T-cell (primary cell): ENCODE data around the gene COL13A1. TPM values are rescaled to one million over a fixed set of nuclear protein-coding genes. Genes with fewer than 3 reads are reported as not detected.

ENCODE experiments used
- ATAC-seq, 4 experiments: fragments of 200-7000 bp in 3 of 4; fragments of 150-1000 bp in 1 of 4; cut with Tn5 transposase; replicated peaks in 1 of 4; 1 replicate in 3 of 4; 2 replicates in 1 of 4; pipeline ENCODE4 v1.10.0; 2021; ENCODE audit warnings: moderate library complexity in 3 of 4, mild to moderate bottlenecking in 2 of 4, moderate number of reproducible peaks in 1 of 4
- CTCF ChIA-PET, 2 donors: fragments of 300-600 bp; sonication (Branson Sonifier 250); formaldehyde crosslinking; loops; one replicate each; lab custom pipeline; 2022; ENCODE audit warnings: antibody characterized with exemption in 2 of 2; lab: Charles Lee
- POLR2A ChIA-PET, 2 donors: fragments of 300-600 bp; sonication (Branson Sonifier 250); formaldehyde crosslinking; loops; one replicate each; lab custom pipeline; 2022; ENCODE audit warnings: antibody characterized with exemption in 2 of 2; lab: Charles Lee
- DNase-seq, 35 experiments: peaks; one replicate each; pipeline versions ENCODE4 v3.0.0 to v3.0.0-alpha.2; 2013 to 2023
- H3K27ac ChIP-seq: one replicate; pipeline ENCODE4 v1.5.1; 2013; ENCODE audit warnings: low read length
- H3K27me3 ChIP-seq, 2 experiments: replicated peaks in 1 of 2; 1 replicate in 1 of 2; 2 replicates in 1 of 2; pipeline versions ENCODE4 v1.6.1 to v1.7.0; 2013; ENCODE audit warnings: low read length in 1 of 2, mixed read lengths in 1 of 2; ENCODE audit not compliant: control insufficient read depth in 2 of 2, insufficient read depth in 2 of 2; ENCODE audit errors: extremely low read depth in 1 of 2
- H3K36me3 ChIP-seq, 2 donors: 1 replicate in 1 of 2; 2 replicates in 1 of 2; pipeline versions ENCODE4 v1.6.1 to v1.7.0; 2013; ENCODE audit warnings: low read length in 1 of 2; ENCODE audit not compliant: control insufficient read depth in 2 of 2, insufficient read depth in 1 of 2; ENCODE audit errors: extremely low read depth in 1 of 2
- H3K4me1 ChIP-seq, 2 experiments: 1 replicate in 1 of 2; 2 replicates in 1 of 2; pipeline versions ENCODE4 v1.6.1 to v1.7.0; 2013; ENCODE audit warnings: low read length in 2 of 2, mixed read lengths in 1 of 2; ENCODE audit not compliant: insufficient read depth in 2 of 2, control insufficient read depth in 1 of 2; ENCODE audit errors: extremely low read depth in 1 of 2
- H3K4me3 ChIP-seq, 2 donors: 1 replicate in 1 of 2; 2 replicates in 1 of 2; pipeline versions ENCODE4 v1.5.1 to v1.7.0; 2013; ENCODE audit warnings: mild to moderate bottlenecking in 2 of 2, low read length in 1 of 2, moderate library complexity in 1 of 2; ENCODE audit not compliant: control insufficient read depth in 1 of 2; ENCODE audit errors: extremely low read depth in 1 of 2
- H3K9me3 ChIP-seq: 2 replicates; pipeline ENCODE4 v1.7.0; 2013
- H3K27ac Mint-ChIP-seq, 2 donors: one replicate each; pipeline ENCODE4 v1.8.0; 2020 to 2021; ENCODE audit warnings: mild to moderate bottlenecking in 2 of 2, mixed read lengths in 2 of 2
- H3K27me3 Mint-ChIP-seq, 2 donors: one replicate each; pipeline ENCODE4 v1.8.0; 2021 to 2022; ENCODE audit warnings: mixed read lengths in 2 of 2
- H3K36me3 Mint-ChIP-seq: one replicate; pipeline ENCODE4 v1.8.0; 2021; ENCODE audit warnings: mixed read lengths
- H3K4me1 Mint-ChIP-seq, 3 donors: one replicate each; pipeline ENCODE4 v1.8.0; 2020 to 2022; ENCODE audit warnings: mixed read lengths in 3 of 3, mild to moderate bottlenecking in 1 of 3
- H3K4me3 Mint-ChIP-seq, 3 donors: one replicate each; pipeline ENCODE4 v1.8.0; 2020 to 2022; ENCODE audit warnings: mild to moderate bottlenecking in 3 of 3, mixed read lengths in 3 of 3, moderate library complexity in 3 of 3
- H3K9me3 Mint-ChIP-seq, 3 donors: one replicate each; pipeline ENCODE4 v1.8.0; 2020 to 2022; ENCODE audit warnings: mixed read lengths in 3 of 3
- WGBS: methylation state at CpG from one replicate; pipeline ENCODE4 v1.1.5; 2013; ENCODE audit warnings: missing lambda C conversion rate; ENCODE audit not compliant: insufficient coverage; 5-methylcytosine and 5-hydroxymethylcytosine counted together
- total RNA-seq, 35 experiments: library from RNA in 6 of 35; stranded (reverse) in 6 of 35; fragments of 120-200 nt in 1 of 35; gene quantifications; one replicate each; pipeline versions ENCODE4 v1.2.1 to v1.2.4 and lab custom pipeline; 2013 to 2026

COL13A1 gene
- total RNA-seq, 5 donors from 2014 or later (not counting 1 experiment from before 2014, with no cell fraction given) = 0.09 TPM; not detected in 4

DNA sequence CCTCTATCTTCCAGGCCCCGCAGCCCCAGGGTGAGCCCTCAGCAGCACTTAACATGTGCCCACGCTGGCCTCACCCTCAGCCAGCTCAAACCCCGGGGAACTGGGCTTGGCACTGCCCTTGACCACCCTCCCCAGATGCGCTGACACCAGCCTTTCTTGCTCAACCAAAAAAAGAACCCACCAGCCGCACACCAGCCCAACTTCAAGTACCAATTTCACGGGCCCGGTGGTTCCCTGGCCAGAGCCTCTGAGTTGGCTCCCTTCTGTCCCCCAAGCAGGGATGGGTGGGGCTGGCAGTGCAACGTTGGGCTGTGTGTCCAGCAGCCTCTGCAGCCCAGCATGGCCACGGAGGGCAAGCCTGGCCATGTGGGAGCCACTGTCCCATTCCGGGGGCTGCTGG, 96.3 kb downstream of the COL13A1 start:
- Mint-ChIP-seq H3K36me3 (no peaks in the 10 kb centered on the region), H3K4me3 (no peak overlapping the region), H3K27me3 (peaks cover 0 to 2% of the 10 kb centered on the region in 2 donors), H3K27ac (no peak overlapping the region), H3K9me3 (no peaks in the 10 kb centered on the region), H3K4me1 (no peaks in the 10 kb centered on the region)
- no peak for ATAC-seq
- 73% methylated on average over 10 of the region's 10 CpGs for WGBS
- Histone ChIP-seq H3K27me3 (peaks cover 0 to 21% of the 10 kb centered on the region in 2 experiments), H3K36me3 (no peaks in the 10 kb centered on the region), H3K4me3 (no peak overlapping the region), H3K9me3 (no peaks in the 10 kb centered on the region), H3K4me1 (no peaks in the 10 kb centered on the region), H3K27ac (no peak overlapping the region)
- no peak for DNase-seq
- CTCF ChIA-PET = no interaction called here
- POLR2A ChIA-PET = no interaction called here

DNA sequence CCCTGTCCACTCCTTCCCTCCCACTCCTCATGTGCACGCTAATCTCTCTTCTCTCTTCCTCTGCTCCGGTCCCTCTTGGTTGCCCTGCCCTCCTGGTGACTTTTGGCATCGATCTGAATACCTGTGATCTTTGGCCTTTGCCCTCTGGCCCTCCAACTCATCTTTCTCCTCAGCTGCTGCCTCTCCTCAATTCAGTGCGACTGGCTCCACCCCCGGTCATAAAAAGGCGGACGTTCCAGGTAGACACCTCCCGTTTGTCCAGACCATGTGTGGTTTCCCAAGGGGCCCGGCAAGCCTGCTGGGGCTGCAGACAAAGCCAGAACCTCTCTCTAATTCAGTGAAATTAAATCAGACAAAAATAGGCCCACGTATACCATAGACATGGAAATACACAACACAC, 96.8 kb downstream of the COL13A1 start:
- Histone ChIP-seq H3K36me3 (no peaks in the 10 kb centered on the region), H3K27ac (no peak overlapping the region), H3K9me3 (no peaks in the 10 kb centered on the region), H3K27me3 (peaks cover 0 to 21% of the 10 kb centered on the region in 2 experiments), H3K4me1 (no peaks in the 10 kb centered on the region), H3K4me3 (no peak overlapping the region)
- 80% methylated on average over 10 of the region's 10 CpGs for WGBS
- H3K4me3 Mint-ChIP-seq = no peak overlapping the region
- no peaks in the 10 kb centered on the region for H3K36me3 Mint-ChIP-seq
- no peak overlapping the region for H3K27ac Mint-ChIP-seq
- no peaks in the 10 kb centered on the region for H3K4me1 Mint-ChIP-seq
- H3K27me3 Mint-ChIP-seq = peaks cover 0 to 2% of the 10 kb centered on the region in 2 donors
- ChIA-PET POLR2A (no interaction called here), CTCF (no interaction called here)
- ATAC-seq = no peak
- DNase-seq = no peak
- no peaks in the 10 kb centered on the region for H3K9me3 Mint-ChIP-seq

DNA sequence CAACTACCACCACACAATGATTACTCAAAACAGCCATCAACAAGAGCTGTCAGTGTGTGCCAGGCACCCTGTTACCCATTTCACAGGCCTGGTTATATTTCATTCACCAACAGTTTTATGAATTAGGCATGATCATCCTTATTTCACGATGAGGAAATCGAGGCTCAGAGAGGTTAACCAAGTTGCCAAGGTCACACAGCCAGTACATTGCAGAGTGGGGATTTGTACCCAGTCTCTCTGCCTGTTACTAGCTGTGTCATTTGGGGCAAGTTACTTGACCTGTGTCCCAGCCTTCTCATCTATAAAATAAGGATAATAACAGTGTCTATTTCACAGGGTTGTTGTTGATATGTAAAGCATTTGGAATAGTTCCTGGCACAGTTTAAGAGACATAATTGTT, 97.2 kb downstream of the COL13A1 start:
- Mint-ChIP-seq H3K36me3 (no peaks in the 10 kb centered on the region), H3K27me3 (peaks cover 0 to 2% of the 10 kb centered on the region in 2 donors), H3K27ac (no peak overlapping the region), H3K4me3 (no peak overlapping the region), H3K9me3 (no peaks in the 10 kb centered on the region), H3K4me1 (no peaks in the 10 kb centered on the region)
- Histone ChIP-seq H3K36me3 (no peaks in the 10 kb centered on the region), H3K4me1 (no peaks in the 10 kb centered on the region), H3K4me3 (no peak overlapping the region), H3K27me3 (peaks cover 0 to 20% of the 10 kb centered on the region in 2 experiments), H3K27ac (no peak overlapping the region), H3K9me3 (no peaks in the 10 kb centered on the region)
- ChIA-PET POLR2A (no interaction called here), CTCF (no interaction called here)
- no peak for ATAC-seq
- DNase-seq = no peak
- WGBS = no CpG with 5 or more reads among the region's 2 CpGs

DNA sequence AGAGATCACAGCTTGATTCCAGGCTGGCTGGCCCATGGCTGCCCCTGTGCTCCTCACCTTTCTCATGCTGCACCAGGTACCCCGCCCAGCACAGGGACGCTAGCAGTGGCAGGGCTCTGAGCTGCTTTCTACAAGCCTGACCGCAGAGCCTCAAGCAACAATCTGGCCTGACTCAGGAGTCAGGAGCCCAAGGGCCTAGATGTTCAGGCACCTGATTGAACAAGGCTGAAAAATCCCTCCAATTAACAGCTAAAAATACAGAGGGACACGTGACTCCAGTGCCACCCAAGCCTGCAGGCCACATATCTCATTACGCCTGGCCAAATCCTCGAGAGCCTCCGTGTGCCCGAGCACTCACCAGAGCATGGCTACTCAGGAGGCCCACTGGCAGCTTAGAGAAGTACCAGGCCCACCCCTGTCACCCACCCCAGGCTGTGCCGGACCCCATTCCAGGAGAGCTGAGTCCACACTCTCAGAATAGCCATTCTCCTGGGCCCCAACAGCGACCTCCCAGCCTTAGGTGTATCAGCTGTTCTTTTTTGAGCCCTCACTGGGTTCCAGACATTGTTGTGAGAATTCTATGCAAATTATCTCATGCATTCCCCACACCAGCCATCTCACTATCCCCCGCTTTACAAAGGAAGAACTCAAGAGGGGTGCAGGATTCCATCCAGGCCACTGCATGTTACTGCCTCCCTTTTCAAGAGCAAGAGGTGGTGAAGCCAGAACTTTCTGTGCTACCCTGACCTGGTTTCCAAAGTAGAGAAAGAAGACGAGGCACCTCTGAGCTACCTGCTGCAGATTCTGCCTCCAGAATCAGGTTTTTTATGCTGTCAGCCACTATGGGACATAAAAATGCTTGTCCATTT, 98.3 kb downstream of the COL13A1 start:
- CTCF ChIA-PET = no interaction called here

DNA sequence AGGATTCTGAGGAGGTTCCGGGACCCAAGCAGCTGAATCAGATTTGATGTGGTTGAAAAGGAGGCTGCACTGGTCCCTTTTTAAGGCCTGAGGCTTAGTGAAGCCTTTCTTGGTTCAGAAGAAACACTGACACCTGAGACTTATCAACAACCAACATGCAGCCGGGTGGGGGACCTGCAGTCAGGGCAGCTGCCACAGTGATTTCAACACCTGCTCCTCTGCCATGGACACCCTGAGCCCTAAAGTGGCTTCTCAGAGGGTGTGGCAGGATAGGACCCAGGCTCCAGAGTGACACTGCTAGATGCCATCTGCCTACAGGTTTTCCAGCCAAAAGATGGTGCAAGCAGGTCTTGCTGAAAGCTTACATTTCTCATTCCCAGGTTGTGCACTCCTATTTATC, 99.3 kb downstream of the COL13A1 start:
- 20% methylated on average over 1 of the region's 2 CpGs for WGBS
- ATAC-seq (no peak), DNase-seq (no peak)
- no peaks in the 10 kb centered on the region for H3K4me1 ChIP-seq
- H3K4me3 ChIP-seq = no peak overlapping the region
- POLR2A ChIA-PET = no interaction called here
- Mint-ChIP-seq H3K36me3 (no peaks in the 10 kb centered on the region), H3K27me3 (no peaks in the 10 kb centered on the region), H3K4me3 (no peak overlapping the region), H3K9me3 (no peaks in the 10 kb centered on the region), H3K4me1 (no peaks in the 10 kb centered on the region), H3K27ac (no peak overlapping the region)
- no peaks in the 10 kb centered on the region for H3K9me3 ChIP-seq
- no peak overlapping the region for H3K27ac ChIP-seq
- H3K27me3 ChIP-seq = peaks cover 0 to 11% of the 10 kb centered on the region in 2 experiments
- CTCF ChIA-PET = no interaction called here
- no peaks in the 10 kb centered on the region for H3K36me3 ChIP-seq

More for the DNA sequence above, 98.3 kb downstream of the COL13A1 start:
- Mint-ChIP-seq H3K9me3 (no peaks in the 10 kb centered on the region), H3K27ac (no peak overlapping the region), H3K27me3 (peaks cover 0 to 2% of the 10 kb centered on the region in 2 donors), H3K4me1 (no peaks in the 10 kb centered on the region), H3K36me3 (no peaks in the 10 kb centered on the region), H3K4me3 (no peak overlapping the region)
- H3K27ac ChIP-seq = no peak overlapping the region
- ATAC-seq (no peak), DNase-seq (no peak)
- H3K9me3 ChIP-seq = no peaks in the 10 kb centered on the region
- H3K4me3 ChIP-seq = no peak overlapping the region
- H3K4me1 ChIP-seq = no peaks in the 10 kb centered on the region
- no peaks in the 10 kb centered on the region for H3K36me3 ChIP-seq
- POLR2A ChIA-PET = no interaction called here
- 85% methylated on average over 9 of the region's 12 CpGs for WGBS
- peaks cover 0 to 16% of the 10 kb centered on the region in 2 experiments for H3K27me3 ChIP-seq

DNA sequence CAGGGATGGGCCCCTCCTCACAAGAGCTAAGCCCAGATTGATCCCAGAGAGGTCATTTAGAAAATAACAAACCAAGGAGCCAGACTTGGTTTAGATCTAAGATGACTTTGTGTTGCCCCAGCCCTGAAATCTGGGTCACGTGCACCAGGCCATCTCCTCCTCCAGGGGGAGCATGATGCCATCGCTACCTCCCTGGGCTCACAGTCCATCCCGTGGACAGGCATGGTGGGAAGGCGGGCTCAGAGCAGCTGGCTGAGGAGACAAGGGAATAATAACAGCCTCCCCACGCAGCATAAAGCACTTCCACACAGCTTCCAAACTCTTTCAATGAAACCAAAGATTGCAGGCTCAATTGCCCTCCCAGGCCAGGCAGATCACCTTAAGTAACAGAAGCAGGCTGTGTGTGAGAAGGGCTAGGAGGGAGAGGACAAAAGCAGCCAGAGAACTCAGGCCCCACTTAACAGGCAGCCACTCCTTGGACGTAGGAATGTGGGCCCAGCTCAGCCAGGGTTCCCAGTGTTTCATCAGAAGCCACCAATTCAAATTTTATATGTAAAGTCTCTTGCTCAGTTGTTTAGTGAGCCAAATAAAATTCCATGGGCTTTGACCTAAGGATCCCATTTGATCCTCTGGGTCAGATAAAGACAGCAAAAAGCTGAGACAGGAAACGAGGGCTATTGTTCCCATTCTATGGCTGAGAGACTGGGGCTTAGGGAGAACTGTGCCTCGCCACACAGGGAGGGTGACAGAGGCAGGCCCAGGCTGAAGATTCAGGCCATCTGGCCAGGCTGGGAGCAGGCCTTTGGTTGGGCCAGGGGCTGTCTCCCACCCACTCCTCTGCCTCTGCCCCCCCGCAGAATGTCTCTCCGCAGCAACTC, 100.2 kb downstream of the COL13A1 start:
- Mint-ChIP-seq H3K9me3 (no peaks in the 10 kb centered on the region), H3K27me3 (no peaks in the 10 kb centered on the region), H3K27ac (no peak overlapping the region), H3K4me3 (no peak overlapping the region), H3K36me3 (no peaks in the 10 kb centered on the region), H3K4me1 (no peaks in the 10 kb centered on the region)
- POLR2A ChIA-PET = no interaction called here
- peak in 5 of 35 experiments; percentile 4 to 9 (median 8) for DNase-seq
- peaks cover 0 to 13% of the 10 kb centered on the region in 2 experiments for H3K27me3 ChIP-seq
- CTCF ChIA-PET = no interaction called here
- H3K36me3 ChIP-seq = no peaks in the 10 kb centered on the region
- no peaks in the 10 kb centered on the region for H3K9me3 ChIP-seq
- H3K27ac ChIP-seq = no peak overlapping the region
- no peaks in the 10 kb centered on the region for H3K4me1 ChIP-seq
- 92% methylated on average over 5 of the region's 10 CpGs for WGBS
- peak in 1 of 4 experiments; percentile 42 for ATAC-seq
- H3K4me3 ChIP-seq = no peak overlapping the region
